ENCODE results near the gene VSX1. TPM values are rescaled to one million over a fixed set of nuclear protein-coding genes. Genes with fewer than 3 reads are reported as not detected.

VSX1 gene
- total and polyA plus RNA-seq, 2 donors (not counting 1 experiment from before 2014, with no cell fraction given), result not detected

DNA sequence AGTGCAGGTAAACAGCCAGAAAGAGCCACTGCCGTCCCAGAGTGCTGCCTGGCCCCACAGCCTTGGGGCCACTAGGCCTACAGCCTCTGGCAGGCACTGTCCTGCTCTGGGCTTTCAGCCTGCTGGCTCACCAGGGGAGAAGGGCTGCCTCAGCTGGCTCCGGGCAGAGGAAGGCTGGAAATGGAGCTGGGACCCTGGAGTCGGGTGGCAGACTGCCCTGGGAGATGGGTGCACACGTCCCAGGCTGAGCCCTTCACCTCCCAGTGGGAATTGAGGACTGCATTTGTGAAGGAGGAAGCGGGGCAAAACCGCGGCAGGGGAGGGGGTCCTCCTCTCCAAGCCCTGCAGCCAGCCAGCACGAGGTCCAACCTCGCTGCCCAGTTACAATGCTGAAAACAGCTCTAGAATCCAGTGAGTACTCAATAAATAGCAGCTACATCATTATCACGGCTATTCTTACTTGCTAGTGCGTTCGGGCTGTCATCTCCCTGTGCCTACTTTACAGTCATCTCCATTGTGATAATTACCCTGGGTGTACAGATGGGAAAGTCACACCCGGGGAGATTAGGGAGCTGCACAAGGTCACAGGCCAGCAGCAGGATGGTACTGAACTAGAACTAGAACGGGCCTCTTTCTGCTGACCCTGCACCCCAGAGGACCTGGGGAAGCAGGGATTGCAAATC lies 37.1 kb downstream of the VSX1 start:
- peaks cover 22% of the 10 kb centered on the region for H3K27me3 ChIP-seq (ENCODE audit: control insufficient read depth, insufficient read depth, low read length)
- no peaks in the 10 kb centered on the region for H3K79me2 ChIP-seq (ENCODE audit: control insufficient read depth, insufficient read depth, low read length)
- no peak overlapping the region for H3K4me3 ChIP-seq (replicated peaks in 1 of 4; ENCODE audit: control extremely low read depth in 1 of 4, insufficient read depth in 1 of 4, low read depth in 3 of 4, low read length in 4 of 4)
- no peak overlapping the region for H3K27ac ChIP-seq (ENCODE audit: insufficient read depth, low read length)
- peaks cover 6% of the 10 kb centered on the region for H3K4me1 ChIP-seq (ENCODE audit: control insufficient read depth, extremely low read depth, insufficient read depth, low read length)
- H3K4me2 ChIP-seq (ENCODE audit: extremely low read depth, insufficient read depth, low read length), result no peak overlapping the region
- no peak overlapping the region for H3K9ac ChIP-seq (ENCODE audit: insufficient read depth, low read length)
- no peak for TF ChIP-seq EZH2 (IDR thresholded peaks at IDR 0.05; ENCODE audit: low read length, missing control alignments)
- TF ChIP-seq, protein P1, sequence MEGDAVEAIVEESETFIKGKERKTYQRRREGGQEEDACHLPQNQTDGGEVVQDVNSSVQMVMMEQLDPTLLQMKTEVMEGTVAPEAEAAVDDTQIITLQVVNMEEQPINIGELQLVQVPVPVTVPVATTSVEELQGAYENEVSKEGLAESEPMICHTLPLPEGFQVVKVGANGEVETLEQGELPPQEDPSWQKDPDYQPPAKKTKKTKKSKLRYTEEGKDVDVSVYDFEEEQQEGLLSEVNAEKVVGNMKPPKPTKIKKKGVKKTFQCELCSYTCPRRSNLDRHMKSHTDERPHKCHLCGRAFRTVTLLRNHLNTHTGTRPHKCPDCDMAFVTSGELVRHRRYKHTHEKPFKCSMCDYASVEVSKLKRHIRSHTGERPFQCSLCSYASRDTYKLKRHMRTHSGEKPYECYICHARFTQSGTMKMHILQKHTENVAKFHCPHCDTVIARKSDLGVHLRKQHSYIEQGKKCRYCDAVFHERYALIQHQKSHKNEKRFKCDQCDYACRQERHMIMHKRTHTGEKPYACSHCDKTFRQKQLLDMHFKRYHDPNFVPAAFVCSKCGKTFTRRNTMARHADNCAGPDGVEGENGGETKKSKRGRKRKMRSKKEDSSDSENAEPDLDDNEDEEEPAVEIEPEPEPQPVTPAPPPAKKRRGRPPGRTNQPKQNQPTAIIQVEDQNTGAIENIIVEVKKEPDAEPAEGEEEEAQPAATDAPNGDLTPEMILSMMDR (conservative IDR thresholded peaks at IDR 0.05 in 1 of 2, IDR thresholded peaks at IDR 0.05 in 1 of 2; ENCODE audit: low read depth in 1 of 2, low read length in 2 of 2), result no peak
- no peaks in the 10 kb centered on the region for H4K20me1 ChIP-seq (ENCODE audit: control insufficient read depth, extremely low read depth, insufficient read depth, low read length)
- no peaks in the 10 kb centered on the region for H3K9me3 ChIP-seq (ENCODE audit: control insufficient read depth, insufficient read depth, low read depth, low read length)
- no peak overlapping the region for H2AFZ ChIP-seq (ENCODE audit: low read length)
- no peak for DNase-seq (ENCODE audit: low read depth in 2 of 2)
- H3K36me3 ChIP-seq (ENCODE audit: control insufficient read depth, insufficient read depth, low read length), result no peaks in the 10 kb centered on the region

DNA sequence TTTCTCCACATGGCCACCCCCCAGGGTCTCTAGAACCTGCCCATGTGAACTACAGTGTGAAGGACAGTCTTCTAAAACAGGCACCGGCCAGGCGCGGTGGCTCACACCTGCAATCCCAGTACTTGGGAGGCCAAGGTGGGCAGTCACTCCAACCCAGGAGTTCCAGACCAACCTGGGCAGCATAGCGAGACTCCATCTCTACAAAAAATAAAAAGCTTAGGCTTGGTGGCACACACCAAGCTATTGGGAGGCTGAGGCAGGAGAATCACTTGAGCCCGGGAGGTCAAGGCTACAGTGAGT lies 37.7 kb downstream of the VSX1 start:
- peaks cover 10% of the 10 kb centered on the region for H3K4me1 ChIP-seq (ENCODE audit: control insufficient read depth, extremely low read depth, insufficient read depth, low read length)
- no peak overlapping the region for H3K4me2 ChIP-seq (ENCODE audit: extremely low read depth, insufficient read depth, low read length)
- H2AFZ ChIP-seq (ENCODE audit: low read length), result no peak overlapping the region
- no peaks in the 10 kb centered on the region for H4K20me1 ChIP-seq (ENCODE audit: control insufficient read depth, extremely low read depth, insufficient read depth, low read length)
- DNase-seq (ENCODE audit: low read depth in 2 of 2), result no peak
- no peaks in the 10 kb centered on the region for H3K9me3 ChIP-seq (ENCODE audit: control insufficient read depth, insufficient read depth, low read depth, low read length)
- no peak overlapping the region for H3K27ac ChIP-seq (ENCODE audit: insufficient read depth, low read length)
- no peaks in the 10 kb centered on the region for H3K79me2 ChIP-seq (ENCODE audit: control insufficient read depth, insufficient read depth, low read length)
- no peak overlapping the region for H3K4me3 ChIP-seq (replicated peaks in 1 of 4; ENCODE audit: control extremely low read depth in 1 of 4, insufficient read depth in 1 of 4, low read depth in 3 of 4, low read length in 4 of 4)
- H3K9ac ChIP-seq (ENCODE audit: insufficient read depth, low read length), result no peak overlapping the region
- no peak for TF ChIP-seq EZH2 (IDR thresholded peaks at IDR 0.05; ENCODE audit: low read length, missing control alignments)
- TF ChIP-seq, protein P1 (conservative IDR thresholded peaks at IDR 0.05 in 1 of 2, IDR thresholded peaks at IDR 0.05 in 1 of 2; ENCODE audit: low read depth in 1 of 2, low read length in 2 of 2), result no peak
- peaks cover 16% of the 10 kb centered on the region for H3K27me3 ChIP-seq (ENCODE audit: control insufficient read depth, insufficient read depth, low read length)
- H3K36me3 ChIP-seq (ENCODE audit: control insufficient read depth, insufficient read depth, low read length), result no peaks in the 10 kb centered on the region

DNA sequence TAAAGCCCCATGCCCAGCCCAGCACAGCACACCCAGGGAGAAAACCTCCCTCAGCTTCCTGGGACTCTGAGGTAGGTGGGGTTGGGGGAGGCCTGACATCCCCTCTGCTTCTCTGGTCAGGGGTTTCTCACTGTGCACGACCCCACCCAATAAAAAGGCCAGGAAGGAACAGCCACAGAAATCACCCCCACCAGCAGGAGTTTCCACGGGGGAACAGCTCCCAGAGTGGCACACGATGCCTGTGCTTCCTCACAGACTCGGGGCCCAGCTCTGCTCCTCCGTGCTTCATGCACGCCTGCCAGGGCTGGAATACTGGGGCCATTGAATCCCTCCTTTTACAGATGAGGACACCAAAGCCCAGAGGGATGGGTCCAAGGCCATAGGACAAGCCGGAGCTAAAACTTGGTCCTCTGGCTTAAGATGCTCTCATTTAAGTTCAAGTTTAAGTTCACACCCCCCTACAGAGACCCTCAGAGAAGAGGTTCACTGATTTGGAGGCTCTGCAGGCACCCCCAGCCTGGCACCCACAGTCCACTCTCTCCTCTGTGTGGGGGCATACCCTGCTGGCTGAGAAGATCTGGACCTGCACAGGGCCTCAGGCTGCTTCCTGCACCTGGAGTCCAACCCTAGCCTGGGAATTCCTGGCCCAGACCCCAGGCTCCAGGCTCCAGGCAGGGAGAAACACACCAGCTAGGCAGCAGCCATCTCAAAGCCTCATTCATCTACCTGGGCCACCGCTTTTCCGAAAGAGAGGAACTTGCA lies 38.3 kb downstream of the VSX1 start:
- TF ChIP-seq EZH2 (IDR thresholded peaks at IDR 0.05; ENCODE audit: low read length, missing control alignments), result no peak
- TF ChIP-seq, protein P1 (conservative IDR thresholded peaks at IDR 0.05 in 1 of 2, IDR thresholded peaks at IDR 0.05 in 1 of 2; ENCODE audit: low read depth in 1 of 2, low read length in 2 of 2), result no peak
- H3K36me3 ChIP-seq (ENCODE audit: control insufficient read depth, insufficient read depth, low read length), result no peaks in the 10 kb centered on the region
- no peak overlapping the region for H3K27ac ChIP-seq (ENCODE audit: insufficient read depth, low read length)
- H3K79me2 ChIP-seq (ENCODE audit: control insufficient read depth, insufficient read depth, low read length), result no peaks in the 10 kb centered on the region
- no peak overlapping the region for H2AFZ ChIP-seq (ENCODE audit: low read length)
- H4K20me1 ChIP-seq (ENCODE audit: control insufficient read depth, extremely low read depth, insufficient read depth, low read length), result no peaks in the 10 kb centered on the region
- no peak overlapping the region for H3K4me2 ChIP-seq (ENCODE audit: extremely low read depth, insufficient read depth, low read length)
- peaks cover 14% of the 10 kb centered on the region for H3K27me3 ChIP-seq (ENCODE audit: control insufficient read depth, insufficient read depth, low read length)
- H3K9me3 ChIP-seq (ENCODE audit: control insufficient read depth, insufficient read depth, low read depth, low read length), result no peaks in the 10 kb centered on the region
- H3K4me1 ChIP-seq (ENCODE audit: control insufficient read depth, extremely low read depth, insufficient read depth, low read length), result peaks cover 10% of the 10 kb centered on the region
- H3K4me3 ChIP-seq (replicated peaks in 1 of 4; ENCODE audit: control extremely low read depth in 1 of 4, insufficient read depth in 1 of 4, low read depth in 3 of 4, low read length in 4 of 4), result no peak overlapping the region
- no peak for DNase-seq (ENCODE audit: low read depth in 2 of 2)
- H3K9ac ChIP-seq (ENCODE audit: insufficient read depth, low read length), result no peak overlapping the region
